Ovary (tissue), 3 donors: ENCODE data around the gene GRIN1.

ENCODE experiments used
- CTCF ChIP-seq, 3 donors: fragments of 450-650 bp in 2 of 3; fragments of 200-600 bp in 1 of 3; IDR thresholded peaks; one replicate each; pipeline versions ENCODE4 v1.5.1 to v1.8.0; 2016 to 2022; ENCODE audit warnings: antibody characterized with exemption in 3 of 3, mild to moderate bottlenecking in 1 of 3
- EP300 ChIP-seq: sonication (generic); formaldehyde crosslinking; IDR thresholded peaks from one replicate; pipeline ENCODE4 v1.6.1; 2017; ENCODE audit warnings: antibody characterized with exemption
- POLR2A ChIP-seq: fragments of 450-650 bp; IDR thresholded peaks from one replicate; pipeline ENCODE4 v1.6.1; 2017; ENCODE audit warnings: antibody characterized with exemption, mild to moderate bottlenecking, moderate library complexity
- donor health status: DM: no; HTN: no; CAD: no.

GRCh38 chr9:137191245-137191644, 52.3 kb downstream of the GRIN1 start:
- no peak for TF ChIP-seq POLR2A
- TF ChIP-seq CTCF (IDR thresholded peaks at IDR 0.05) = no peak
- no peak for TF ChIP-seq EP300
